HCT116 (cell line): ENCODE data around the gene SERTAD4. TPM values are rescaled to one million over a fixed set of nuclear protein-coding genes. Genes with fewer than 3 reads are reported as not detected.

ENCODE experiments used
- ATAC-seq: fragments of 200-7000 bp; cut with Tn5 transposase; 2 replicates; pipeline ENCODE4 v1.9.1; 2020; ENCODE audit warnings: mild to moderate bottlenecking, moderate library complexity
- BruUV-seq: library from RNA; stranded (reverse); fragments of 400-500 nt; replicated peaks from 2 replicates; lab custom pipeline; 2021; lab: Mats Ljungman, UMichigan
- CTCF ChIA-PET: fragments of 300-600 bp; sonication (Branson Sonifier 250); formaldehyde crosslinking; loops from one replicate; lab custom pipeline; 2021; ENCODE audit warnings: antibody characterized with exemption; lab: Charles Lee
- POLR2A ChIA-PET: fragments of 300-600, 350-600 bp; sonication (Branson Sonifier 250); formaldehyde crosslinking; loops from one replicate; lab custom pipeline; 2021; ENCODE audit warnings: antibody characterized with exemption; lab: Charles Lee
- RAD21 ChIA-PET, 2 experiments: fragments of 300-600 bp; sonication (Branson Sonifier 250); formaldehyde crosslinking; loops; one replicate each; lab custom pipeline; 2023; ENCODE audit warnings: low total read pairs in 2 of 2; ENCODE audit not compliant: uncharacterized antibody in 2 of 2, unreplicated experiment in 2 of 2, low non-redundant PET in 1 of 2; lab: Charles Lee
- DNase-seq: peaks from one replicate; pipeline ENCODE4 v3.0.0-alpha.2; 2010; ENCODE audit warnings: low read depth, low spot score
- H2AFZ ChIP-seq: fragments of 200-600 bp; shearing (Covaris generic), sonication (generic); 2 replicates; pipeline ENCODE4 v1.6.1; 2017; ENCODE audit warnings: low read depth, mixed run types, mixed read lengths, antibody characterized with exemption, low read length; ENCODE audit not compliant: poor library complexity, severe bottlenecking
- H3K27ac ChIP-seq: 2 replicates; pipeline ENCODE4 v1.5.1; 2012; ENCODE audit warnings: low read depth, low read length
- H3K27me3 ChIP-seq: fragments of 200-600 bp; sonication (generic); 2 replicates; pipeline ENCODE4 v1.6.1; 2016; ENCODE audit warnings: mixed run types, low read length, mixed read lengths; ENCODE audit not compliant: insufficient read depth
- H3K36me3 ChIP-seq, 2 experiments: fragments of 200-500 bp in 1 of 2; fragments of 200-600 bp in 1 of 2; sonication (Bioruptor generic) in 1 of 2; sonication (generic) in 1 of 2; 2 replicates each; pipeline versions ENCODE4 v1.5.1 to v1.6.1; 2014 to 2016; ENCODE audit warnings: low read length in 2 of 2, inconsistent platforms in 1 of 2, mixed read lengths in 1 of 2, mixed run types in 1 of 2; ENCODE audit not compliant: insufficient read depth in 2 of 2, control insufficient read depth in 1 of 2
- H3K4me1 ChIP-seq, 2 experiments: fragments of 200-600 bp in 1 of 2; sonication (generic) in 1 of 2; 2 replicates each; pipeline versions ENCODE4 v1.5.1 to v1.6.1; 2012 to 2017; ENCODE audit warnings: low read length in 2 of 2, inconsistent platforms in 1 of 2, mild to moderate bottlenecking in 1 of 2, mixed read lengths in 1 of 2, mixed run types in 1 of 2, moderate library complexity in 1 of 2; ENCODE audit not compliant: insufficient read depth in 2 of 2, control insufficient read depth in 1 of 2
- H3K4me2 ChIP-seq: fragments of 200-600 bp; sonication (generic); 2 replicates; pipeline ENCODE4 v1.6.1; 2017; ENCODE audit warnings: mixed run types, low read length, mixed read lengths
- H3K4me3 ChIP-seq, 2 experiments: fragments of 200-600 bp in 1 of 2; sonication (generic) in 1 of 2; replicated peaks in 1 of 2; 2 replicates each; pipeline ENCODE4 v1.5.1; 2011 to 2016; ENCODE audit warnings: low read length in 2 of 2, control low read depth in 1 of 2, low read depth in 1 of 2, mild to moderate bottlenecking in 1 of 2, mixed read lengths in 1 of 2, mixed run types in 1 of 2
- H3K79me2 ChIP-seq: fragments of 200-600 bp; sonication (generic); 2 replicates; pipeline ENCODE4 v1.6.1; 2017; ENCODE audit warnings: mild to moderate bottlenecking, mixed run types, low read length, moderate library complexity, mixed read lengths; ENCODE audit not compliant: insufficient read depth
- H3K9ac ChIP-seq: fragments of 200-600 bp; sonication (generic); 2 replicates; pipeline ENCODE4 v1.6.1; 2016; ENCODE audit warnings: low read length, mixed read lengths
- H3K9me2 ChIP-seq: fragments of 200-600 bp; sonication (generic), shearing (Covaris generic); 2 replicates; pipeline ENCODE4 v1.6.1; 2017; ENCODE audit warnings: mixed run types, mild to moderate bottlenecking, moderate library complexity; ENCODE audit not compliant: insufficient read depth
- H3K9me3 ChIP-seq, 2 experiments: fragments of 200-500 bp in 1 of 2; fragments of 200-600 bp in 1 of 2; sonication (Bioruptor generic) in 1 of 2; sonication (generic) in 1 of 2; 2 replicates each; pipeline ENCODE4 v1.6.1; 2014 to 2017; ENCODE audit warnings: low read length in 2 of 2, mixed read lengths in 2 of 2, inconsistent platforms in 1 of 2, low read depth in 1 of 2, mild to moderate bottlenecking in 1 of 2, mixed run types in 1 of 2, moderate library complexity in 1 of 2; ENCODE audit not compliant: control insufficient read depth in 1 of 2, insufficient read depth in 1 of 2
- H4K20me1 ChIP-seq: fragments of 200-600 bp; sonication (generic), shearing (Covaris generic); 2 replicates; pipeline ENCODE4 v1.6.1; 2017; ENCODE audit warnings: mixed run types, mild to moderate bottlenecking, moderate library complexity; ENCODE audit not compliant: insufficient read depth
- ATF3 ChIP-seq: IDR thresholded peaks from 2 replicates; pipeline ENCODE4 v1.6.1; 2012
- CEBPB ChIP-seq: IDR thresholded peaks from 2 replicates; pipeline ENCODE4 v1.6.1; 2012; ENCODE audit warnings: low read depth
- EGR1 ChIP-seq: IDR thresholded peaks from 2 replicates; pipeline ENCODE4 v1.6.1; 2012; ENCODE audit warnings: low read depth
- EZH2phosphoT487 ChIP-seq: fragments of 200-600 bp; IDR thresholded peaks from 2 replicates; pipeline ENCODE4 v1.6.1; 2018; ENCODE audit warnings: antibody characterized with exemption, borderline replicate concordance
- POLR2AphosphoS5 ChIP-seq: IDR thresholded peaks from 2 replicates; pipeline ENCODE4 v1.6.1; 2011; ENCODE audit warnings: mild to moderate bottlenecking, low read depth, low read length, moderate library complexity
- REST ChIP-seq: IDR thresholded peaks from 2 replicates; pipeline ENCODE4 v1.6.1; 2012; ENCODE audit warnings: low read depth
- SP1 ChIP-seq: IDR thresholded peaks from 2 replicates; pipeline ENCODE4 v1.6.1; 2012; ENCODE audit warnings: low read depth
- intact Hi-C: fragments of 100-400 bp; cut with micrococcal nuclease; formaldehyde crosslinking; loops from 2 replicates; pipeline ENCODE4 v1.10.0; 2022
- total RNA-seq: library from RNA; stranded (reverse); gene quantifications from one replicate; pipeline ENCODE4 v1.2.1, GENCODE V29; 2021; ENCODE audit not compliant: unreplicated experiment
- TF ChIP-seq, protein P1 (sequence below): IDR thresholded peaks from 2 replicates; pipeline ENCODE4 v1.6.1; 2011; ENCODE audit warnings: mild to moderate bottlenecking, low read length, moderate library complexity; ENCODE audit not compliant: insufficient replicate concordance; ENCODE audit errors: extremely low read depth
- TF ChIP-seq, protein P2 (sequence below), 3 experiments: fragments of 200-600 bp in 1 of 3; sonication (generic) in 1 of 3; IDR thresholded peaks in 2 of 3; conservative IDR thresholded peaks in 1 of 3; 2 replicates each; pipeline ENCODE4 v1.5.1; 2012 to 2017; ENCODE audit warnings: low read depth in 2 of 3, low read length in 2 of 3, antibody characterized with exemption in 1 of 3, borderline replicate concordance in 1 of 3, control low read depth in 1 of 3, mild to moderate bottlenecking in 1 of 3, mixed read lengths in 1 of 3, mixed run types in 1 of 3, moderate library complexity in 1 of 3; ENCODE audit not compliant: insufficient read depth in 1 of 3
- TF ChIP-seq, protein P3 (sequence below): IDR thresholded peaks from 2 replicates; pipeline ENCODE4 v1.6.1; 2012

The SERTAD4 gene
- total RNA-seq, 1 experiment from 2014 or later, result 0.07 TPM

GRCh38 chr1:210223226-210223904 is 9.2 kb upstream of the SERTAD4 start:
- Histone ChIP-seq H3K79me2 (no peaks in the 10 kb centered on the region), H3K4me3 (no peak overlapping the region), H3K27ac (no peak overlapping the region), H3K9ac (no peak overlapping the region), H3K9me3 (no peaks in the 10 kb centered on the region), H4K20me1 (no peaks in the 10 kb centered on the region), H3K36me3 (no peaks in the 10 kb centered on the region), H2AFZ (no peak overlapping the region), H3K4me1 (peaks cover 0 to 8% of the 10 kb centered on the region in 2 experiments; a peak in 1 of 4 replicates), H3K4me2 (no peak overlapping the region), H3K27me3 (peaks cover 16% of the 10 kb centered on the region), H3K9me2 (no peaks in the 10 kb centered on the region)
- no TSS peak for BruUV-seq
- POLR2A ChIA-PET, result interaction anchor here (0.6 to 1.4 kb wide), 4 partner anchors 10 to 151 kb away, joined by 3 to 7 read pairs (median 3); no protein-coding TSS in a partner anchor
- intact Hi-C loops, result no loop called here
- no peak for TF ChIP-seq ATF3
- TF ChIP-seq POLR2AphosphoS5, result no peak
- TF ChIP-seq, protein P1, sequence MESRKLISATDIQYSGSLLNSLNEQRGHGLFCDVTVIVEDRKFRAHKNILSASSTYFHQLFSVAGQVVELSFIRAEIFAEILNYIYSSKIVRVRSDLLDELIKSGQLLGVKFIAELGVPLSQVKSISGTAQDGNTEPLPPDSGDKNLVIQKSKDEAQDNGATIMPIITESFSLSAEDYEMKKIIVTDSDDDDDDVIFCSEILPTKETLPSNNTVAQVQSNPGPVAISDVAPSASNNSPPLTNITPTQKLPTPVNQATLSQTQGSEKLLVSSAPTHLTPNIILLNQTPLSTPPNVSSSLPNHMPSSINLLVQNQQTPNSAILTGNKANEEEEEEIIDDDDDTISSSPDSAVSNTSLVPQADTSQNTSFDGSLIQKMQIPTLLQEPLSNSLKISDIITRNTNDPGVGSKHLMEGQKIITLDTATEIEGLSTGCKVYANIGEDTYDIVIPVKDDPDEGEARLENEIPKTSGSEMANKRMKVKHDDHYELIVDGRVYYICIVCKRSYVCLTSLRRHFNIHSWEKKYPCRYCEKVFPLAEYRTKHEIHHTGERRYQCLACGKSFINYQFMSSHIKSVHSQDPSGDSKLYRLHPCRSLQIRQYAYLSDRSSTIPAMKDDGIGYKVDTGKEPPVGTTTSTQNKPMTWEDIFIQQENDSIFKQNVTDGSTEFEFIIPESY, result no peak
- CTCF ChIA-PET, result no interaction called here
- RAD21 ChIA-PET, result no interaction called here
- no peak for ATAC-seq
- no peak for DNase-seq

- no peak overlapping the region for H2AFZ ChIP-seq
- no peak for ATAC-seq
- no peak overlapping the region for H3K27ac ChIP-seq
- intact Hi-C loops, result no loop called here
- peaks cover 2 to 7% of the 10 kb centered on the region in 2 experiments; a peak in 2 of 4 replicates for H3K4me1 ChIP-seq
- BruUV-seq, result no TSS peak
- no peaks in the 10 kb centered on the region for H4K20me1 ChIP-seq
- H3K9me3 ChIP-seq, result no peaks in the 10 kb centered on the region
- POLR2A ChIA-PET, result no interaction called here
- no peaks in the 10 kb centered on the region for H3K9me2 ChIP-seq
- H3K9ac ChIP-seq, result no peak overlapping the region
- DNase-seq, result no peak
- H3K79me2 ChIP-seq, result no peaks in the 10 kb centered on the region
- RAD21 ChIA-PET, result no interaction called here
- no peaks in the 10 kb centered on the region for H3K36me3 ChIP-seq
- H3K4me3 ChIP-seq, result no peak overlapping the region
- CTCF ChIA-PET, result no interaction called here
- H3K27me3 ChIP-seq, result peaks cover 36% of the 10 kb centered on the region
- no peak overlapping the region for H3K4me2 ChIP-seq
- TF ChIP-seq, protein P2, sequence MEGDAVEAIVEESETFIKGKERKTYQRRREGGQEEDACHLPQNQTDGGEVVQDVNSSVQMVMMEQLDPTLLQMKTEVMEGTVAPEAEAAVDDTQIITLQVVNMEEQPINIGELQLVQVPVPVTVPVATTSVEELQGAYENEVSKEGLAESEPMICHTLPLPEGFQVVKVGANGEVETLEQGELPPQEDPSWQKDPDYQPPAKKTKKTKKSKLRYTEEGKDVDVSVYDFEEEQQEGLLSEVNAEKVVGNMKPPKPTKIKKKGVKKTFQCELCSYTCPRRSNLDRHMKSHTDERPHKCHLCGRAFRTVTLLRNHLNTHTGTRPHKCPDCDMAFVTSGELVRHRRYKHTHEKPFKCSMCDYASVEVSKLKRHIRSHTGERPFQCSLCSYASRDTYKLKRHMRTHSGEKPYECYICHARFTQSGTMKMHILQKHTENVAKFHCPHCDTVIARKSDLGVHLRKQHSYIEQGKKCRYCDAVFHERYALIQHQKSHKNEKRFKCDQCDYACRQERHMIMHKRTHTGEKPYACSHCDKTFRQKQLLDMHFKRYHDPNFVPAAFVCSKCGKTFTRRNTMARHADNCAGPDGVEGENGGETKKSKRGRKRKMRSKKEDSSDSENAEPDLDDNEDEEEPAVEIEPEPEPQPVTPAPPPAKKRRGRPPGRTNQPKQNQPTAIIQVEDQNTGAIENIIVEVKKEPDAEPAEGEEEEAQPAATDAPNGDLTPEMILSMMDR (IDR thresholded peaks at IDR 0.05 in 2 of 3, conservative IDR thresholded peaks at IDR 0.05 in 1 of 3; ENCODE audit: borderline replicate concordance in 1 of 3, insufficient read depth in 1 of 3, low read depth in 2 of 3, low read length in 2 of 3), result no peak
- TF ChIP-seq REST, result no peak
- no peak for TF ChIP-seq EZH2phosphoT487
- no peak for TF ChIP-seq EGR1
- TF ChIP-seq CEBPB, result no peak
- TF ChIP-seq SP1, result no peak
- TF ChIP-seq, protein P3, sequence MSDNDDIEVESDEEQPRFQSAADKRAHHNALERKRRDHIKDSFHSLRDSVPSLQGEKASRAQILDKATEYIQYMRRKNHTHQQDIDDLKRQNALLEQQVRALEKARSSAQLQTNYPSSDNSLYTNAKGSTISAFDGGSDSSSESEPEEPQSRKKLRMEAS, result no peak
Observed at GRCh38 chr1:210228158-210228557, 4.4 kb upstream of the SERTAD4 start.
